Testis (tissue), 3 donors: ENCODE data around the gene TRAPPC12. TPM values are rescaled to one million over a fixed set of nuclear protein-coding genes. Genes with fewer than 3 reads are reported as not detected.

Experiments
- DNase-seq: peaks from one replicate; pipeline ENCODE4 v3.0.0-alpha.2; 2019
- H3K27ac ChIP-seq, 2 donors: fragments of 200-600 bp; sonication (generic); one replicate each; pipeline ENCODE4 v1.5.1; 2019
- H3K27me3 ChIP-seq: fragments of 200-600 bp; sonication (generic); one replicate; pipeline ENCODE4 v1.5.1; 2019
- H3K36me3 ChIP-seq: fragments of 200-600 bp; sonication (generic); one replicate; pipeline ENCODE4 v1.5.1; 2017; ENCODE audit warnings: low read depth; ENCODE audit errors: missing control alignments
- H3K4me1 ChIP-seq: fragments of 200-600 bp; sonication (generic); one replicate; pipeline ENCODE4 v1.5.1; 2019
- H3K4me3 ChIP-seq, 2 donors: fragments of 200-600 bp; sonication (generic); one replicate each; pipeline ENCODE4 v1.5.1; 2017 to 2019
- H3K9me3 ChIP-seq: fragments of 200-600 bp; sonication (generic); one replicate; pipeline ENCODE4 v1.5.1; 2017
- POLR2A ChIP-seq: fragments of 450-650 bp; IDR thresholded peaks from one replicate; pipeline ENCODE4 v1.6.1; 2017; ENCODE audit warnings: antibody characterized with exemption, mild to moderate bottlenecking, moderate library complexity
- WGBS, 2 donors: methylation state at CpG; one replicate each; pipeline ENCODE4 v1.1.5; 2018; 5-methylcytosine and 5-hydroxymethylcytosine counted together
- intact Hi-C: fragments of 100-400 bp; cut with DNase I; formaldehyde crosslinking; loops from one replicate; pipeline ENCODE4 v1.15.1; 2023; ENCODE audit warnings: low total_unique reads
- polyA plus RNA-seq: library from polyadenylated mRNA; stranded (reverse); fragments of 350-450 nt; fragmentation: Illumina TruSeq; extraction: RNeasy Lipid Tissue Mini Kit (QIAGEN cat#74804); gene quantifications from one replicate; pipeline ENCODE4 v1.2.3, GENCODE V29; 2014; ENCODE audit warnings: low read depth, low replicate concordance; ENCODE audit not compliant: insufficient read depth
- total RNA-seq, 2 donors: library from RNA; depleted of rRNA; stranded (reverse); fragments of >200 nt; gene quantifications; one replicate each; pipeline ENCODE4 v1.2.3, GENCODE V29; 2016
- TF ChIP-seq, protein P1 (sequence below), 3 experiments: fragments of 450-650 bp in 2 of 3; fragments of 200-600 bp in 1 of 3; sonication (generic) in 1 of 3; IDR thresholded peaks; one replicate each; pipeline ENCODE4 v1.5.1; 2016 to 2019; ENCODE audit warnings: antibody characterized with exemption in 3 of 3, mild to moderate bottlenecking in 2 of 3, moderate library complexity in 1 of 3

The TRAPPC12 gene
- total and polyA plus RNA-seq, 3 donors from 2014 or later, result 172 to 406 (median 236) TPM

DNA sequence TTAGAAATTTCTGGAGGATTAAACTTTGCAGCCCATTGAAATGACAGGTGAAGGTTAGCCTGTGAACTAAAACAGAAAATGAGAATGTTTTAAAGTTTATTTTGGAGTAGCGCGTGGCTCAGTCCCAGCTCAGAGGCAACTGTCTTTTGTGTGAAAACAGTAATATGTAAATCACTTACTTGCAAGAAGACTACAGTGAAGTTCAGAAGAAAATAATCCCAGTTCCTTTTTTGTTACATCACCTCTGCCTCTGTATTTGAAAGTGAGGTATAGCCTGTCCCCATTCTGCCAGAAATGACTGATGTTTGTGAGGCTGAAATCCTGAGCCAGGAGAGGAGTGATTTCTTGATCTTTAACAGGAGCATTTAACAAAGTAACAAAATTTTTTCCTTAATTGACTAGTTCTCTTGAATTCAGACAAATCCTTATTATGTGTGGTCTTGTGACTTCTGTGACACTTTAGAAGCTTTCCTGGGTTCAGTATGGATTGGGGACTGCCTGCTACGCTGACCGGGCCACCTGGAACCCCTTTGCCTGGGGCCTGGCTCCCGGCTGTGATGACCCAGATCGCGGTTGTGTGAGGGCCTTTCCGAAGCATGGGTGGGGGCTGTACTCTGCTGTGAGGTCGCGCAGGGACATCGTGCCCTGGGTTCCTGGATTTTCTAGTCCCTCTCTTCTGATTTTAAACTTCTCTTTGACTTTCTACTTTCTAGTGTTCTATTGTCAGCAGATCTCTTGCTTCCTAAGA, 24.3 kb downstream of the TRAPPC12 start:
- H3K27ac ChIP-seq, result peak overlapping the region in 1 of 2 donors; percentile 19
- H3K4me1 ChIP-seq, result peaks cover 13% of the 10 kb centered on the region
- H3K9me3 ChIP-seq, result no peaks in the 10 kb centered on the region
- intact Hi-C loops, result no loop called here
- 68 to 88% methylated on average over 11 of the region's 11 CpGs for WGBS, 2 donors
- no peaks in the 10 kb centered on the region for H3K36me3 ChIP-seq
- no peaks in the 10 kb centered on the region for H3K27me3 ChIP-seq
- no peak overlapping the region for H3K4me3 ChIP-seq
- DNase-seq, result no peak
- TF ChIP-seq, protein P1, sequence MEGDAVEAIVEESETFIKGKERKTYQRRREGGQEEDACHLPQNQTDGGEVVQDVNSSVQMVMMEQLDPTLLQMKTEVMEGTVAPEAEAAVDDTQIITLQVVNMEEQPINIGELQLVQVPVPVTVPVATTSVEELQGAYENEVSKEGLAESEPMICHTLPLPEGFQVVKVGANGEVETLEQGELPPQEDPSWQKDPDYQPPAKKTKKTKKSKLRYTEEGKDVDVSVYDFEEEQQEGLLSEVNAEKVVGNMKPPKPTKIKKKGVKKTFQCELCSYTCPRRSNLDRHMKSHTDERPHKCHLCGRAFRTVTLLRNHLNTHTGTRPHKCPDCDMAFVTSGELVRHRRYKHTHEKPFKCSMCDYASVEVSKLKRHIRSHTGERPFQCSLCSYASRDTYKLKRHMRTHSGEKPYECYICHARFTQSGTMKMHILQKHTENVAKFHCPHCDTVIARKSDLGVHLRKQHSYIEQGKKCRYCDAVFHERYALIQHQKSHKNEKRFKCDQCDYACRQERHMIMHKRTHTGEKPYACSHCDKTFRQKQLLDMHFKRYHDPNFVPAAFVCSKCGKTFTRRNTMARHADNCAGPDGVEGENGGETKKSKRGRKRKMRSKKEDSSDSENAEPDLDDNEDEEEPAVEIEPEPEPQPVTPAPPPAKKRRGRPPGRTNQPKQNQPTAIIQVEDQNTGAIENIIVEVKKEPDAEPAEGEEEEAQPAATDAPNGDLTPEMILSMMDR (IDR thresholded peaks at IDR 0.05), result no peak
- TF ChIP-seq POLR2A, result no peak

DNA sequence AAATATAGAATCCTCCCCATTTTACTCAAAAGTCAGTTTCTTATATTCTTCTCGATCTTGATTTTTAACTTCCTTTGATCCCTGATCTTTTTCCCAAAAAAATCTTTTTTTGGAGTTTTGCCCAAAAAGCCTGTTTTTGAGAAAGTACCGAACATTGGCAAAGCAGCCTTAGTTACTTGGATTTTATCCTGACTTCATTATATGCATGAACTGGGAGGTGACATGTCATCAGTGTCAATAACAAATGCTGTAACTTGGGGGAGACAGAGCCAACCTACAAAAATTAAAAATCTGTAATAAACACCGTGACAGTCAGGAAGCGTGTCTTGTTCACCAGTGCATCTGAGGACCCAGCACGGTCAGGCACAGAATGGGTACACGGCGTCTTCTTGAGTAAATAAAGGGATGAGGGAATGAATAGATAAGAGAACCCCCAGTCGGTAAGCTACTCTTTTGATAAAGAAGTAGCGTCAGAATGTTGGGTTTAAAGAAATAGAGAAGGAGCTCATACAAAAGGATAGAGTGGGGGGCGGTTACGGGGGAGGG, 24.9 kb downstream of the TRAPPC12 start:
- TF ChIP-seq, protein P1 (IDR thresholded peaks at IDR 0.05), result no peak
- Histone ChIP-seq H3K9me3 (no peaks in the 10 kb centered on the region), H3K36me3 (no peaks in the 10 kb centered on the region), H3K27ac (peak overlapping the region in 1 of 2 donors; percentile 19), H3K4me3 (no peak overlapping the region), H3K4me1 (peaks cover 13% of the 10 kb centered on the region), H3K27me3 (no peaks in the 10 kb centered on the region)
- no peak for DNase-seq
- WGBS, 2 donors, result 63 to 75% methylated on average over 11 of the region's 11 CpGs
- intact Hi-C loops, result no loop called here

DNA sequence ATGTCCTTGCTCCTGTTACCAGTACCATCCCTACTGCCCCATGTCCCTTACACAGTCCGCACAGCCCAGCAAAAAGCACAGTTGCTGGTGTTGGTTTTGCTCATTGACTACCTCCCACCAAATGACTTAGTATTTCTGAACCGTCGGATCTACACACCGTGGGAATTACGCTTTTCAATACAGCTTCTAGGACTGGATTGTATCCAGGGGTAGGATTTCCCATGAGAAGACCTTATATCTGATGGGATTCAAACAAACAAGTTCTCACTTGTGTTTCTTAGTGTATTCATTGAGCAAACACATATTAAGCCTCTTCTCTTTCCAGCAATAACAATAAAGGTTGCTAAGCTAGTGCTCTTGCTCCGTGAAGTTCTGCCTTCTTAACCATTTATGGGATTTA, 25.8 kb downstream of the TRAPPC12 start:
- TF ChIP-seq, protein P1 (IDR thresholded peaks at IDR 0.05), result no peak
- TF ChIP-seq POLR2A, result no peak
- DNase-seq, result no peak
- Histone ChIP-seq H3K9me3 (no peaks in the 10 kb centered on the region), H3K36me3 (no peaks in the 10 kb centered on the region), H3K27me3 (no peaks in the 10 kb centered on the region), H3K27ac (no peak overlapping the region), H3K4me1 (peaks cover 11% of the 10 kb centered on the region), H3K4me3 (no peak overlapping the region)
- intact Hi-C loops, result no loop called here
- WGBS, 2 donors, result 55 to 66% methylated on average over 6 of the region's 6 CpGs

DNA sequence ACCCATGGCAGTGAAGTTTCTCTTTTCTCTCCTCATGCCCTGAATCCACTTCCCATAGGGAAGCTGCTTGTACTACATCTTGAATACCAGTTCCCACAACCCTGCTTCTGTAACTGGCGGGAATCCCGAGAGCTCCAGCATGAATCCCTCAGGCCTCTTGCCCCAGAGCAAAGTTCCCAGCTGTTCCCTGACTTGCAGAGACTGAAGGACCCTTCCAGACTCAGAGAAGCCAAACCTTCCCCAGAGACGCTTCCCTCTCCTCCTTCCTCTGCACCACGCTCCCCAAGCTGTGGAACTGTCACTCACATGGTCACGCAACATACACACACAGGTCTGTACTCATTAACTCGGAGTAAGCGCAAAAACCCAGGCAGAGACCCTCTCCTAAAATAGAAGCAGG, 26.4 kb downstream of the TRAPPC12 start:
- no peaks in the 10 kb centered on the region for H3K9me3 ChIP-seq
- no peak for TF ChIP-seq POLR2A
- TF ChIP-seq, protein P1 (IDR thresholded peaks at IDR 0.05), result no peak
- no peak for DNase-seq
- no peaks in the 10 kb centered on the region for H3K27me3 ChIP-seq
- H3K27ac ChIP-seq, result no peak overlapping the region
- peaks cover 8% of the 10 kb centered on the region for H3K4me1 ChIP-seq
- intact Hi-C loops, result no loop called here
- no peaks in the 10 kb centered on the region for H3K36me3 ChIP-seq
- H3K4me3 ChIP-seq, result no peak overlapping the region
- WGBS, 2 donors, result 67 to 76% methylated on average over 7 of the region's 7 CpGs

DNA sequence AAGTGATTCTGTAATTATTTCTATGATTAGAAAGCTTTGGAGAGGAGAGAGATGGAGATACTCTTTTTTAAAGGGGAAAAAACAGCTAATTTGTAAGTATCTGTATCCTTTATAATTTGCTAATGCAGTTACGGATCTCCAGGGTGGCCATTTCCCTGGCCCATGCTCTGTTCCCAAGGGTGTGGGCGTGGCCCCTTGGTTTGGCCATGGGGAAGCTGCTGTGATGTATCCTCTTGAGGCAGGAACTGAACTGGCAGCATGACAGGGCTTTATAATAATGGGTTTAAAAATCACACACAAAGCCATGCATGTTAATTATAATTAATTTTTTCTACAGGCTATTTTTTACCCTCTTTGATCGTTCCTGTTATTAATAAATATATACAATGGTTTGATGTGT, 27.0 kb downstream of the TRAPPC12 start:
- intact Hi-C loops, result no loop called here
- H3K9me3 ChIP-seq, result no peaks in the 10 kb centered on the region
- 73 to 76% methylated on average over 3 of the region's 3 CpGs for WGBS, 2 donors
- H3K27me3 ChIP-seq, result no peaks in the 10 kb centered on the region
- H3K4me3 ChIP-seq, result no peak overlapping the region
- H3K4me1 ChIP-seq, result peaks cover 8% of the 10 kb centered on the region
- H3K36me3 ChIP-seq, result no peaks in the 10 kb centered on the region
- H3K27ac ChIP-seq, result no peak overlapping the region
- TF ChIP-seq POLR2A, result no peak
- TF ChIP-seq, protein P1 (IDR thresholded peaks at IDR 0.05), result no peak
- DNase-seq, result no peak
